Stimulated activated CD8-positive, alpha-beta memory T cell treated with anti-CD3 and anti-CD28 coated beads, Interleukin-12 subunit alpha, Interleukin-12 subunit beta, amount 100 ng/mL, for 24 hours (primary cell): ENCODE results near the gene PMEL.
A peak's percentile ranks its signal among the peaks of the same experiment; 100 is the strongest.

Experiments
- DNase-seq: peaks from one replicate; pipeline ENCODE4 v3.0.0-alpha.2; 2020; ENCODE audit errors: extremely low read depth

Gene PMEL

GRCh38 chr12:55942055-55942454 is 23.8 kb downstream of the PMEL start:
- DNase-seq: no peak

- DNase-seq: no peak
Observed at GRCh38 chr12:55940065-55940732, 25.6 kb downstream of the PMEL start.

- no peak for DNase-seq
Observed at GRCh38 chr12:55938826-55939501, 26.9 kb downstream of the PMEL start.

GRCh38 chr12:55937981-55938380 is 27.9 kb downstream of the PMEL start:
- DNase-seq: no peak

GRCh38 chr12:55935738-55936151 is 30.1 kb downstream of the PMEL start:
- no peak for DNase-seq

GRCh38 chr12:55934773-55935172 is 31.1 kb downstream of the PMEL start:
- DNase-seq: no peak

- DNase-seq: no peak
Observed at GRCh38 chr12:55933799-55934742, 31.8 kb downstream of the PMEL start.

GRCh38 chr12:55933169-55933798 is 32.6 kb downstream of the PMEL start:
- no peak for DNase-seq

GRCh38 chr12:55932551-55932910 is 33.3 kb downstream of the PMEL start:
- no peak for DNase-seq

- no peak for DNase-seq
Observed at GRCh38 chr12:55931780-55932550, 33.9 kb downstream of the PMEL start.

- no peak for DNase-seq
Observed at GRCh38 chr12:55931317-55931779, 34.5 kb downstream of the PMEL start.

GRCh38 chr12:55930771-55931316 is 35.0 kb downstream of the PMEL start, which contains the start of gene DGKA:
TSS of gene DGKA (plus strand) at chr12:55931162. CDS start at chr12:55936504, 5,342 bp downstream.
- peak; percentile 49 for DNase-seq

- peak; percentile 61 for DNase-seq
Observed at GRCh38 chr12:55929306-55929791, 36.5 kb downstream of the PMEL start.

- DNase-seq: no peak
Observed at GRCh38 chr12:55927588-55928502, 38.0 kb downstream of the PMEL start, which contains the start of gene PYM1. TSS of gene PYM1 (minus strand) at chr12:55927894. CDS start at chr12:55927761, 133 bp downstream.

GRCh38 chr12:55926738-55927587 is 38.9 kb downstream of the PMEL start:
- peak; percentile 79 for DNase-seq

- no peak for DNase-seq
Observed at GRCh38 chr12:55925870-55926737, 39.7 kb downstream of the PMEL start.

- DNase-seq: no peak
Observed at GRCh38 chr12:55925371-55925770, 40.5 kb downstream of the PMEL start.
